Measurements from ENCODE around the gene CRX.
"Not testable (repeated sequence)": the region's sequence is repeated elsewhere in the genome, so short reads cannot be mapped to it uniquely, and the experiment has no call there.

Gene CRX

DNA sequence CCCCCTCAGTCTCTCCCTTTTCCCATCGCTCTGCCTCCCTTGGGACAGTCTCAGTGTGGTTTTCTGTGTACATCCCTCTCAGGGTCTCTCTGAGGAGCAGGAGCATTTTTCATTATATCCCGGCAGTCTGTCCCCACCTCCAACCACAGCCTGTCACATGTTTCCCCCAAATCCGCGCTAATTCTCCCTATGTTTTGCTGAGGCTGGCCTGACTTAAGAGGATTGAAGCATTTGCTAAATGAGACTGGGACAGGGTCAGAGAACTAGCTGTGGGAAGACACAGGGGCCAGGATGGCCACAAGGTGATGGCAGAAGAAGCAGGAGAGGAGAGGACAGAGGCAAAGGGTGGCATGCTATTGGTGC, 22.9 kb upstream of the CRX start:
- no peaks in the 10 kb centered on the region for H3K36me3 ChIP-seq (ENCODE audit: control insufficient read depth, insufficient read depth, low read length)
- no peaks in the 10 kb centered on the region for H3K79me2 ChIP-seq (ENCODE audit: control insufficient read depth, insufficient read depth, low read length)
- H3K4me3 ChIP-seq (ENCODE audit: low read length) = no peak overlapping the region
- H3K23ac ChIP-seq (ENCODE audit: low read length) = no peak overlapping the region
- no peaks in the 10 kb centered on the region for H3K79me1 ChIP-seq (ENCODE audit: low read length)
- no peak overlapping the region for H3K9ac ChIP-seq (ENCODE audit: low read length)
- no peak overlapping the region for H2BK120ac ChIP-seq (ENCODE audit: low read depth, low read length)
- WGBS (ENCODE audit: extremely low coverage, insufficient coverage, low lambda C conversion rate) = no CpG with 5 or more reads among the region's 4 CpGs
- no peak overlapping the region for H3K4ac ChIP-seq (ENCODE audit: low read depth, low read length)
- no peak for DNase-seq
- H3K27ac ChIP-seq (ENCODE audit: low read depth, low read length) = no peak overlapping the region
- H2BK5ac ChIP-seq (ENCODE audit: low read length) = no peak overlapping the region
- H3K4me1 ChIP-seq (ENCODE audit: control insufficient read depth, low read depth, low read length) = no peaks in the 10 kb centered on the region
- no peak overlapping the region for H4K5ac ChIP-seq (ENCODE audit: low read length)
- no peaks in the 10 kb centered on the region for H3K27me3 ChIP-seq (ENCODE audit: insufficient read depth, low read length, poor library complexity)
- H2BK15ac ChIP-seq (replicated peaks; ENCODE audit: low read depth) = no peak overlapping the region
- no peak overlapping the region for H3K18ac ChIP-seq (ENCODE audit: low read length)
- no peak overlapping the region for H3K4me2 ChIP-seq (ENCODE audit: low read length)
- H3K56ac ChIP-seq (ENCODE audit: low read length) = no peak overlapping the region
- H4K8ac ChIP-seq (ENCODE audit: low read depth, low read length) = no peak overlapping the region
- H2AK5ac ChIP-seq (ENCODE audit: low read length) = no peak overlapping the region

DNA sequence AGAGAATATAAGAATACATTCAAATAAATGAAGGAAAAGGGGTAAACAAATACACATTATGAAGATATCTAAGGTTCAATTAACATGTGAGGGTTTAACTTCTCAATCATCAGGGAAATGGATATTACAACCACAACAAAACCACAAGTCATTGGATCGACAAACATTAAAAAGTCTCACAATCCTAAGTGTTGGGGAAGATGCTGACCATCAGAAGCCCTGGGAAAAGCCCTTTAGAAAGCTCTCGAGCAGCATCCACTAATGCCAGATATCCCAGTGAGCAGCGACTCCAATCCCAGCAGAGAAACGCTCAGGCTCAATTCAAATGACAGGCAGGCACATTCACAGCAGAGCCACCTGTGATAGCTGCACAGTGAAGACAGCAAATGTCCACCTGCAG, 20.5 kb upstream of the CRX start:
- H3K36me3 ChIP-seq (ENCODE audit: control insufficient read depth, insufficient read depth, low read length) = no peaks in the 10 kb centered on the region
- WGBS (ENCODE audit: extremely low coverage, insufficient coverage, low lambda C conversion rate) = no CpG with 5 or more reads among the region's 4 CpGs
- no peak overlapping the region for H3K23ac ChIP-seq (ENCODE audit: low read length)
- no peaks in the 10 kb centered on the region for H3K79me2 ChIP-seq (ENCODE audit: control insufficient read depth, insufficient read depth, low read length)
- no peaks in the 10 kb centered on the region for H3K27me3 ChIP-seq (ENCODE audit: insufficient read depth, low read length, poor library complexity)
- H3K79me1 ChIP-seq (ENCODE audit: low read length) = no peaks in the 10 kb centered on the region
- no peak overlapping the region for H3K18ac ChIP-seq (ENCODE audit: low read length)
- H2AK5ac ChIP-seq (ENCODE audit: low read length) = no peak overlapping the region
- H3K4me3 ChIP-seq (ENCODE audit: low read length) = no peak overlapping the region
- H4K8ac ChIP-seq (ENCODE audit: low read depth, low read length) = no peak overlapping the region
- H4K5ac ChIP-seq (ENCODE audit: low read length) = no peak overlapping the region
- no peak overlapping the region for H2BK120ac ChIP-seq (ENCODE audit: low read depth, low read length)
- H3K27ac ChIP-seq (ENCODE audit: low read depth, low read length) = no peak overlapping the region
- H2BK5ac ChIP-seq (ENCODE audit: low read length) = no peak overlapping the region
- no peak overlapping the region for H3K56ac ChIP-seq (ENCODE audit: low read length)
- no peak overlapping the region for H2BK15ac ChIP-seq (replicated peaks; ENCODE audit: low read depth)
- no peak overlapping the region for H3K9ac ChIP-seq (ENCODE audit: low read length)
- H3K4me2 ChIP-seq (ENCODE audit: low read length) = no peak overlapping the region
- DNase-seq = no peak
- H3K4me1 ChIP-seq (ENCODE audit: control insufficient read depth, low read depth, low read length) = no peaks in the 10 kb centered on the region
- no peak overlapping the region for H3K4ac ChIP-seq (ENCODE audit: low read depth, low read length)

DNA sequence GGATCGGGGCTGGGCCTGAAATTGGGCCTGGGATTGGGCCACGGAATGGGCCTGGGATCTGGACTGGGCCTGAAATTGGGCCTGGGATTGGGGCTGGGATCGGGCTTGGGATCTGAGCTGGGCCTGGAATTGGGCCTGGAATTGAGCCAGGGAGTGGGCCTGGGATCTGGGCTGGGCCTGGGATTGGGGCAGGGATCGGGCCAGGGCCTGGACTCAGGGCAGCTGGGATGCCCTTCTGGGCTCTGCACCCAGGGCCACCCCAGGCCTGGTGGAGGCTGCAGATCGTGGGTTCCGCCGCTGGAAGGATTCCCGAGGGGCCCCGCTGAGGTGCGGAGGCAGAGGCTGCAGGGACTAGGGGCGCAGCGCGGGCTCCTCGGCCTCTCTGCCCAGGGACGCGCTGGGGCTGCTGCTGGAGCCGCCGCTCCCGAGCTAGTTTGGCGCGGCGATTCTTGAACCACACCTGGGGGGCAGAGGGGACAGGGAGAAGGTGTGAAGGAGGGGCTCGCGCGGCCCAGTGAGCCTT, 19.2 kb upstream of the CRX start:
- Histone ChIP-seq H2BK5ac (ENCODE audit: low read length) (no peak overlapping the region), H3K27me3 (ENCODE audit: insufficient read depth, low read length, poor library complexity) (no peaks in the 10 kb centered on the region), H4K5ac (ENCODE audit: low read length) (no peak overlapping the region), H3K4me1 (ENCODE audit: control insufficient read depth, low read depth, low read length) (no peaks in the 10 kb centered on the region), H3K56ac (ENCODE audit: low read length) (no peak overlapping the region), H3K27ac (ENCODE audit: low read depth, low read length) (no peak overlapping the region), H3K79me1 (ENCODE audit: low read length) (no peaks in the 10 kb centered on the region), H3K4me2 (ENCODE audit: low read length) (no peak overlapping the region), H3K9ac (ENCODE audit: low read length) (no peak overlapping the region), H3K23ac (ENCODE audit: low read length) (no peak overlapping the region), H4K8ac (ENCODE audit: low read depth, low read length) (no peak overlapping the region), H3K4ac (ENCODE audit: low read depth, low read length) (no peak overlapping the region), H2BK15ac (replicated peaks; ENCODE audit: low read depth) (no peak overlapping the region), H3K4me3 (ENCODE audit: low read length) (no peak overlapping the region), H2AK5ac (ENCODE audit: low read length) (no peak overlapping the region), H3K79me2 (ENCODE audit: control insufficient read depth, insufficient read depth, low read length) (no peaks in the 10 kb centered on the region), H3K36me3 (ENCODE audit: control insufficient read depth, insufficient read depth, low read length) (no peaks in the 10 kb centered on the region), H3K18ac (ENCODE audit: low read length) (no peak overlapping the region), H2BK120ac (ENCODE audit: low read depth, low read length) (no peak overlapping the region)
- DNase-seq = no peak
- WGBS (ENCODE audit: extremely low coverage, insufficient coverage, low lambda C conversion rate) = no CpG with 5 or more reads among the region's 25 CpGs

DNA sequence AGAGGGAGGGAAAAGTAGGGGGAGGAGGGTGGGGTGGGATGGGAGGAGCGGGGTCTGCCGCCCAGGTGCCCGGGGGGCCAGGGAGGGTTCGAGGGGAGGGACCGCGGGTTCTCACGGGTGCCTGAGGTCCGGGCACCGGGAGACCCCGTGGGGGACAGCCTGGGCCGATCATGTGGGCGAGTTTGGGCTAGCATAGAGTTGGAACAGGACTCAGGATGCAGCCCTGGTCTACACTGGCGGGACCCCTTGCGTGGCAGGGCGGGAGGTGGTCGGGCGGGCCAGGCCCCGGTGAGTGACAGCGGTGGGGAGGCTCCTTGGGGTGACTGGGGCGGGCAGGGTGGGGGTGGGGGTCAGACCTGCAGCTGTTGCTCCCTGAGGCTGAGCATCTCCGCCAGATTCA, 18.6 kb upstream of the CRX start:
- H4K5ac ChIP-seq (ENCODE audit: low read length); H4K8ac ChIP-seq (ENCODE audit: low read depth, low read length); H3K4me3 ChIP-seq (ENCODE audit: low read length); H3K18ac ChIP-seq (ENCODE audit: low read length); H2BK120ac ChIP-seq (ENCODE audit: low read depth, low read length); H3K56ac ChIP-seq (ENCODE audit: low read length); H3K79me1 ChIP-seq (ENCODE audit: low read length); H2BK15ac ChIP-seq (replicated peaks; ENCODE audit: low read depth); H3K36me3 ChIP-seq (ENCODE audit: control insufficient read depth, insufficient read depth, low read length); H3K27ac ChIP-seq (ENCODE audit: low read depth, low read length); H3K4me1 ChIP-seq (ENCODE audit: control insufficient read depth, low read depth, low read length); H3K79me2 ChIP-seq (ENCODE audit: control insufficient read depth, insufficient read depth, low read length); DNase-seq; H2AK5ac ChIP-seq (ENCODE audit: low read length); H2BK5ac ChIP-seq (ENCODE audit: low read length); H3K23ac ChIP-seq (ENCODE audit: low read length); H3K4me2 ChIP-seq (ENCODE audit: low read length); H3K27me3 ChIP-seq (ENCODE audit: insufficient read depth, low read length, poor library complexity); H3K9ac ChIP-seq (ENCODE audit: low read length); H3K4ac ChIP-seq (ENCODE audit: low read depth, low read length): not testable (repeated sequence)
- no CpG with 5 or more reads among the region's 21 CpGs for WGBS (ENCODE audit: extremely low coverage, insufficient coverage, low lambda C conversion rate)

DNA sequence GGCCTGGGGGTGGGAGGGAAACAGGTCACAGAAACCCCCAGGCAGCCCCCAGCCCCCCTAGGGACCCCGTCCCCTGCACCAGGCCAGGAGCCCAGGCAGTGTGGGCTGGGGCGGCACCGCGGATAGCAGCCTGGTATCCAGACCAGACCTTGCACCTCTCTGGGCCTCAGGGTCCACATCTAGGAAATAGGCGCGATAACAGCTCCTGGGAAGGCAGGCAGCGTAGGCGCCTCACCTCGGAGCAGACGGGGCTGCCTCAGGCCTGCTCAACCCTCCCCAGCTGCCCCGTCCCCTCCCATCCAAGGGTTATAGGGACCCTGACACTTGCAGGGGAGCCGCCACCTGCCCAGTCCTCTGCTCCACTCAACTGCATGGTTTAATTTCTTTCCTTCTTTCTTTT, 18.1 kb upstream of the CRX start:
- not testable (repeated sequence) for H3K27me3 ChIP-seq (ENCODE audit: insufficient read depth, low read length, poor library complexity); H3K56ac ChIP-seq (ENCODE audit: low read length); H3K4me2 ChIP-seq (ENCODE audit: low read length); H2BK5ac ChIP-seq (ENCODE audit: low read length); H2AK5ac ChIP-seq (ENCODE audit: low read length); H2BK120ac ChIP-seq (ENCODE audit: low read depth, low read length); H3K18ac ChIP-seq (ENCODE audit: low read length); H3K4ac ChIP-seq (ENCODE audit: low read depth, low read length); H4K5ac ChIP-seq (ENCODE audit: low read length); H3K79me1 ChIP-seq (ENCODE audit: low read length); H3K9ac ChIP-seq (ENCODE audit: low read length); H3K4me1 ChIP-seq (ENCODE audit: control insufficient read depth, low read depth, low read length); H3K23ac ChIP-seq (ENCODE audit: low read length); H4K8ac ChIP-seq (ENCODE audit: low read depth, low read length); H3K4me3 ChIP-seq (ENCODE audit: low read length); DNase-seq; H2BK15ac ChIP-seq (replicated peaks; ENCODE audit: low read depth); H3K27ac ChIP-seq (ENCODE audit: low read depth, low read length); H3K36me3 ChIP-seq (ENCODE audit: control insufficient read depth, insufficient read depth, low read length); H3K79me2 ChIP-seq (ENCODE audit: control insufficient read depth, insufficient read depth, low read length)
- WGBS (ENCODE audit: extremely low coverage, insufficient coverage, low lambda C conversion rate) = no CpG with 5 or more reads among the region's 12 CpGs

DNA sequence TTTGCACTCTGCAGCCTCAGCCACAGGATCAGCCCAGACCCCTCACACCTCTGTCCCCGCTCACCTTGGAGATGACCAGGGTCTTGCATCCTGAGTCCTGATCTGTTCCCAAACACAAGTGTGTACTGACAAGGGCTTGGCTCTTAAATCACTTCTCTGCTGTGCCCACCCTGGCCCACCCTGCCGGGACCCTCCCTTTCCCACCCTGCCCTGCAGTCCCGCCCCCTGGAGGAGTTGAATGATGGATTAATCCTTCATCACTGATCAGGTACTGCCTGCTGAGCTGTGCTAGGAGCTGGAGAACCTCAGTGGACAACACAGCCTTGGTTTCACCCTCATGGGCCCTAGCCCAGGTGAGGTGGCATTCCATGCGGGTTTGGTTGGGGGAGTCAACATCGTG, 17.3 kb upstream of the CRX start, which contains the start of gene TPRX1:
Gene TPRX1 (minus strand): TSS at position 101 of the 400 bp plus-strand sequence. CDS start 12 bp downstream, at position 89.
- not testable (repeated sequence) for H3K18ac ChIP-seq (ENCODE audit: low read length); H3K4ac ChIP-seq (ENCODE audit: low read depth, low read length); H2AK5ac ChIP-seq (ENCODE audit: low read length); H2BK15ac ChIP-seq (replicated peaks; ENCODE audit: low read depth); H3K4me1 ChIP-seq (ENCODE audit: control insufficient read depth, low read depth, low read length); DNase-seq; H2BK120ac ChIP-seq (ENCODE audit: low read depth, low read length); H3K27me3 ChIP-seq (ENCODE audit: insufficient read depth, low read length, poor library complexity); H3K56ac ChIP-seq (ENCODE audit: low read length); H3K4me2 ChIP-seq (ENCODE audit: low read length); H3K36me3 ChIP-seq (ENCODE audit: control insufficient read depth, insufficient read depth, low read length); H4K8ac ChIP-seq (ENCODE audit: low read depth, low read length); H4K5ac ChIP-seq (ENCODE audit: low read length); H3K27ac ChIP-seq (ENCODE audit: low read depth, low read length); H3K4me3 ChIP-seq (ENCODE audit: low read length); H3K79me1 ChIP-seq (ENCODE audit: low read length); H2BK5ac ChIP-seq (ENCODE audit: low read length); H3K23ac ChIP-seq (ENCODE audit: low read length); H3K9ac ChIP-seq (ENCODE audit: low read length); H3K79me2 ChIP-seq (ENCODE audit: control insufficient read depth, insufficient read depth, low read length)
- no CpG with 5 or more reads among the region's 5 CpGs for WGBS (ENCODE audit: extremely low coverage, insufficient coverage, low lambda C conversion rate)
